Heart left ventricle (tissue), 13 donors: ENCODE data around the gene WDR18.

Source experiments
- POLR2A ChIP-seq, 2 donors: fragments of 450-650 bp; IDR thresholded peaks; one replicate each; pipeline ENCODE4 v1.6.1; 2017; ENCODE audit warnings: antibody characterized with exemption in 2 of 2, mild to moderate bottlenecking in 2 of 2, moderate library complexity in 2 of 2
- TF ChIP-seq, protein P1 (sequence below), 12 donors: fragments of 200-600 bp; sonication (generic) in 4 of 12; IDR thresholded peaks; one replicate each; pipeline versions ENCODE4 v1.5.0 to v1.8.0; 2018 to 2022; ENCODE audit warnings: antibody characterized with exemption in 12 of 12, mild to moderate bottlenecking in 5 of 12
- donor health status: ischemic (EF 13 %, LVEDD 7.1; RV severe dilation, severe dysfunction).
- donor health status: DM: no; HTN: yes; CAD: no.
- donor health status: DM: no; HTN: no; CAD: no.
- donor health status: ischemic (EF 25% LVEDD 6.9; RV normal size, moderate dysfunction).
- donor health status: ischemic (EF 25% LVEDD 5.7; RV mildly dilated, moderate dysfunction).
- donor health status: ischemic (EF 35%, LVEDD 5.7; RV mildly dilated, moderate dysfunction).
- donor health status: nonischemic (EF 11% LVEDD 7.7; RV severe dilation, severe dysfunction).
- donor health status: DM: yes; HTN: yes; CAD: no.
- donor health status: PGD.
- donor health status: ischemic (EF 29% LVEDD 5.4; RV normal size, mild dysfunction).
- donor health status: nonischemic (EF 23%, LVEDD 6.1; RV moderate dilation, normal function).

DNA sequence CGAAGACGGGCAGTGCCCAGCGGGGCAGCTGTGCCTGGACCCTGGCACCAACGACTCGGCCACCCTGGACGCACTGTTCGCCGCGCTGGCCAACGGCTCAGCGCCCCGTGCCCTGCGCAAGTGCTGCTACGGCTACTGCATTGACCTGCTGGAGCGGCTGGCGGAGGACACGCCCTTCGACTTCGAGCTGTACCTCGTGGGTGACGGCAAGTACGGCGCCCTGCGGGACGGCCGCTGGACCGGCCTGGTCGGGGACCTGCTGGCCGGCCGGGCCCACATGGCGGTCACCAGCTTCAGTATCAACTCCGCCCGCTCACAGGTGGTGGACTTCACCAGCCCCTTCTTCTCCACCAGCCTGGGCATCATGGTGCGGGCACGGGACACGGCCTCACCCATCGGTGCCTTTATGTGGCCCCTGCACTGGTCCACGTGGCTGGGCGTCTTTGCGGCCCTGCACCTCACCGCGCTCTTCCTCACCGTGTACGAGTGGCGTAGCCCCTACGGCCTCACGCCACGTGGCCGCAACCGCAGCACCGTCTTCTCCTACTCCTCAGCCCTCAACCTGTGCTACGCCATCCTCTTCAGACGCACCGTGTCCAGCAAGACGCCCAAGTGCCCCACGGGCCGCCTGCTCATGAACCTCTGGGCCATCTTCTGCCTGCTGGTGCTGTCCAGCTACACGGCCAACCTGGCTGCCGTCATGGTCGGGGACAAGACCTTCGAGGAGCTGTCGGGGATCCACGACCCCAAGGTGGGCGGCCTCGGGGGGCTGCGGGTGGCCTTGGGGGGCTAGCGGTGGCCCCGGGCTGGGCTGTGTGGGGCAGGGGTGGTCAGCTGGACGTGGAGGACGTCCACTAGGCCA lies 20.9 kb downstream of the WDR18 start:
- TF ChIP-seq, protein P1, sequence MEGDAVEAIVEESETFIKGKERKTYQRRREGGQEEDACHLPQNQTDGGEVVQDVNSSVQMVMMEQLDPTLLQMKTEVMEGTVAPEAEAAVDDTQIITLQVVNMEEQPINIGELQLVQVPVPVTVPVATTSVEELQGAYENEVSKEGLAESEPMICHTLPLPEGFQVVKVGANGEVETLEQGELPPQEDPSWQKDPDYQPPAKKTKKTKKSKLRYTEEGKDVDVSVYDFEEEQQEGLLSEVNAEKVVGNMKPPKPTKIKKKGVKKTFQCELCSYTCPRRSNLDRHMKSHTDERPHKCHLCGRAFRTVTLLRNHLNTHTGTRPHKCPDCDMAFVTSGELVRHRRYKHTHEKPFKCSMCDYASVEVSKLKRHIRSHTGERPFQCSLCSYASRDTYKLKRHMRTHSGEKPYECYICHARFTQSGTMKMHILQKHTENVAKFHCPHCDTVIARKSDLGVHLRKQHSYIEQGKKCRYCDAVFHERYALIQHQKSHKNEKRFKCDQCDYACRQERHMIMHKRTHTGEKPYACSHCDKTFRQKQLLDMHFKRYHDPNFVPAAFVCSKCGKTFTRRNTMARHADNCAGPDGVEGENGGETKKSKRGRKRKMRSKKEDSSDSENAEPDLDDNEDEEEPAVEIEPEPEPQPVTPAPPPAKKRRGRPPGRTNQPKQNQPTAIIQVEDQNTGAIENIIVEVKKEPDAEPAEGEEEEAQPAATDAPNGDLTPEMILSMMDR (IDR thresholded peaks at IDR 0.05): no peak
- TF ChIP-seq POLR2A (IDR thresholded peaks at IDR 0.05): no peak
